Astrocyte (in vitro differentiated cells and primary cell): Measurements from ENCODE around the gene XRN2. TPM values are rescaled to one million over a fixed set of nuclear protein-coding genes. Genes with fewer than 3 reads are reported as not detected.
A peak's percentile ranks its signal among the peaks of the same experiment; 100 is the strongest.

Source experiments
- DNase-seq: peaks from one replicate; pipeline ENCODE4 v3.0.0-alpha.2; 2010; ENCODE audit warnings: low read depth
- FAIRE-seq: peaks from 2 replicates; lab custom pipeline; 2011; peaks lifted over from hg19 to GRCh38; lab: Jason Lieb, UNC
- H2AFZ ChIP-seq: 2 replicates; pipeline ENCODE4 v1.6.0; 2012; ENCODE audit warnings: low read depth, low read length, inconsistent platforms
- H3K27ac ChIP-seq: 2 replicates; pipeline ENCODE4 v1.5.1; 2011; ENCODE audit warnings: low read depth, low read length, inconsistent platforms
- H3K27me3 ChIP-seq: 2 replicates; pipeline ENCODE4 v1.6.0; 2011; ENCODE audit warnings: low read length, inconsistent platforms; ENCODE audit not compliant: insufficient read depth
- H3K36me3 ChIP-seq: 2 replicates; pipeline ENCODE4 v1.5.1; 2011; ENCODE audit warnings: low read length, inconsistent platforms; ENCODE audit not compliant: insufficient read depth
- H3K4me1 ChIP-seq: 2 replicates; pipeline ENCODE4 v1.5.1; 2011; ENCODE audit warnings: low read length, inconsistent platforms; ENCODE audit not compliant: insufficient read depth
- H3K4me2 ChIP-seq: 2 replicates; pipeline ENCODE4 v1.6.0; 2012; ENCODE audit warnings: low read length, inconsistent platforms
- H3K4me3 ChIP-seq: 2 replicates; pipeline ENCODE4 v1.5.1; 2011; ENCODE audit warnings: low read depth, mild to moderate bottlenecking, low read length, inconsistent platforms; ENCODE audit not compliant: insufficient read depth
- H3K79me2 ChIP-seq: 2 replicates; pipeline ENCODE4 v1.6.0; 2012; ENCODE audit warnings: mild to moderate bottlenecking, low read length, inconsistent platforms; ENCODE audit not compliant: insufficient read depth
- H3K9ac ChIP-seq: 2 replicates; pipeline ENCODE4 v1.6.0; 2012; ENCODE audit warnings: mild to moderate bottlenecking, low read length, inconsistent platforms
- H3K9me3 ChIP-seq: 2 replicates; pipeline ENCODE4 v1.5.1; 2012; ENCODE audit warnings: low read depth, mild to moderate bottlenecking, low read length, inconsistent platforms; ENCODE audit not compliant: insufficient read depth
- H4K20me1 ChIP-seq: 2 replicates; pipeline ENCODE4 v1.6.0; 2012; ENCODE audit warnings: low read length, inconsistent platforms; ENCODE audit not compliant: insufficient read depth
- H3K27ac Mint-ChIP-seq: one replicate; pipeline ENCODE4 v1.8.0; 2021; ENCODE audit warnings: mild to moderate bottlenecking, mixed read lengths; ENCODE audit not compliant: unreplicated experiment
- H3K27me3 Mint-ChIP-seq: one replicate; pipeline ENCODE4 v1.8.0; 2021; ENCODE audit warnings: low read depth, mixed read lengths; ENCODE audit not compliant: unreplicated experiment
- H3K36me3 Mint-ChIP-seq: one replicate; pipeline ENCODE4 v1.8.0; 2021; ENCODE audit warnings: low read depth, mixed read lengths; ENCODE audit not compliant: unreplicated experiment
- H3K4me1 Mint-ChIP-seq: one replicate; pipeline ENCODE4 v1.8.0; 2021; ENCODE audit warnings: low read depth, mixed read lengths; ENCODE audit not compliant: unreplicated experiment
- H3K4me3 Mint-ChIP-seq: one replicate; pipeline ENCODE4 v1.8.0; 2021; ENCODE audit warnings: mild to moderate bottlenecking, moderate library complexity, mixed read lengths; ENCODE audit not compliant: unreplicated experiment
- H3K9me3 Mint-ChIP-seq: one replicate; pipeline ENCODE4 v1.8.0; 2021; ENCODE audit warnings: mild to moderate bottlenecking, mixed read lengths; ENCODE audit not compliant: unreplicated experiment
- EZH2 ChIP-seq: IDR thresholded peaks from 2 replicates; pipeline ENCODE4 v1.6.1; 2012; ENCODE audit warnings: mild to moderate bottlenecking, low read length, inconsistent platforms; ENCODE audit not compliant: insufficient read depth
- total RNA-seq: library from RNA; stranded (reverse); gene quantifications from 2 replicates; pipeline ENCODE4 v1.2.1, GENCODE V29; 2021
- TF ChIP-seq, protein P1 (sequence below): IDR thresholded peaks from 2 replicates; pipeline ENCODE4 v1.5.1; 2011; ENCODE audit warnings: low read depth, mild to moderate bottlenecking, inconsistent platforms, low read length, moderate library complexity; ENCODE audit not compliant: insufficient read depth

The XRN2 gene
- total RNA-seq, 1 donor from 2014 or later: 74.5 TPM

DNA sequence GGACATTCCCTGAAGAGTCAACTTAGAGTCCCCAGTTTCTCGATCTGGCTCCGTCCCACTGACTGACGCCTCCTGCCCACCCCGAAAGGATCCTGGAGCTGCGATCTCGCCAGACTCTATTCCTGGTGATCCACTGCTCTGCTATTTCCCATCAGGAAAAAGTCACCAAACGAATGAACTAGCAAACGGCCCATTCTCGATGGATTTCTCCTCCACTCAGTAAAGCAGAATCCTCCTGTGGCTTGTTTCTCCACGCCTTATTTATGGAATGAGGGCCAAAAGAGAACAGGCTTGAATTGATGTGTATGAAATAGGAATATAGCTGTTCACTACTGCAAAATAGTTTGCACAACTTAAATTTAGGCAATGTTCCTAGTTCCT lies 88.8 kb downstream of the XRN2 start:
- peaks cover 2% of the 10 kb centered on the region for H3K9me3 Mint-ChIP-seq
- Histone ChIP-seq H3K27ac (no peak overlapping the region), H3K9ac (no peak overlapping the region), H3K27me3 (peaks cover 61% of the 10 kb centered on the region), H2AFZ (no peak overlapping the region), H3K9me3 (no peaks in the 10 kb centered on the region), H3K4me3 (no peak overlapping the region), H3K79me2 (no peaks in the 10 kb centered on the region), H3K36me3 (peaks cover 12% of the 10 kb centered on the region), H3K4me1 (no peaks in the 10 kb centered on the region), H3K4me2 (peak overlapping the region; percentile 49), H4K20me1 (peaks cover 35% of the 10 kb centered on the region)
- H3K4me1 Mint-ChIP-seq: no peaks in the 10 kb centered on the region
- TF ChIP-seq, protein P1, sequence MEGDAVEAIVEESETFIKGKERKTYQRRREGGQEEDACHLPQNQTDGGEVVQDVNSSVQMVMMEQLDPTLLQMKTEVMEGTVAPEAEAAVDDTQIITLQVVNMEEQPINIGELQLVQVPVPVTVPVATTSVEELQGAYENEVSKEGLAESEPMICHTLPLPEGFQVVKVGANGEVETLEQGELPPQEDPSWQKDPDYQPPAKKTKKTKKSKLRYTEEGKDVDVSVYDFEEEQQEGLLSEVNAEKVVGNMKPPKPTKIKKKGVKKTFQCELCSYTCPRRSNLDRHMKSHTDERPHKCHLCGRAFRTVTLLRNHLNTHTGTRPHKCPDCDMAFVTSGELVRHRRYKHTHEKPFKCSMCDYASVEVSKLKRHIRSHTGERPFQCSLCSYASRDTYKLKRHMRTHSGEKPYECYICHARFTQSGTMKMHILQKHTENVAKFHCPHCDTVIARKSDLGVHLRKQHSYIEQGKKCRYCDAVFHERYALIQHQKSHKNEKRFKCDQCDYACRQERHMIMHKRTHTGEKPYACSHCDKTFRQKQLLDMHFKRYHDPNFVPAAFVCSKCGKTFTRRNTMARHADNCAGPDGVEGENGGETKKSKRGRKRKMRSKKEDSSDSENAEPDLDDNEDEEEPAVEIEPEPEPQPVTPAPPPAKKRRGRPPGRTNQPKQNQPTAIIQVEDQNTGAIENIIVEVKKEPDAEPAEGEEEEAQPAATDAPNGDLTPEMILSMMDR: no peak
- no peak for TF ChIP-seq EZH2
- H3K27me3 Mint-ChIP-seq: peaks cover 42% of the 10 kb centered on the region
- no peak for DNase-seq
- H3K36me3 Mint-ChIP-seq: peaks cover 4% of the 10 kb centered on the region
- H3K27ac Mint-ChIP-seq: peak overlapping the region; percentile 75
- peak overlapping the region; percentile 77 for H3K4me3 Mint-ChIP-seq
- FAIRE-seq: no peak

DNA sequence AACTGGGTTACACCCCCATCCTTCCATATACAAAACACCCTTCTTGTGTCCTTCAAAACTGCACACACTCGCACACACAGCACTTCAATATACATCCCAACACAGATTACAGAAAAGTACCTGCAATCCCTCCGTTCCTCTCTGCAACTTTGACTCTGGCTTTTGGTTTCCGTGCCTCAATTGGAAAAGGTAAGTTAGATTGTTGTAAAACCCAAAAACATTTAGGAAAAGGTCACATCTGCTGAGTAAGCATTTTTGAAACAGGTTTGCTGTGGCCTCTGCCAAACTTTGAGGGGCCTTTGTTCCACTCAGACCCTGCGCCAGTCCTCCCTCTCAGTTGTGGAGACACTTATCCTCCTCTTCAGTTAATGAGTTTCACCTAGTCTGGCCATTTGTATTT lies 90.0 kb downstream of the XRN2 start:
- Histone ChIP-seq H3K36me3 (peaks cover 7% of the 10 kb centered on the region), H3K4me1 (no peaks in the 10 kb centered on the region), H3K4me3 (no peak overlapping the region), H3K27ac (no peak overlapping the region), H4K20me1 (peaks cover 34% of the 10 kb centered on the region), H3K9ac (no peak overlapping the region), H3K27me3 (peaks cover 72% of the 10 kb centered on the region), H3K79me2 (no peaks in the 10 kb centered on the region), H3K4me2 (no peak overlapping the region), H2AFZ (no peak overlapping the region), H3K9me3 (no peaks in the 10 kb centered on the region)
- DNase-seq (no peak), FAIRE-seq (no peak)
- no peaks in the 10 kb centered on the region for H3K4me1 Mint-ChIP-seq
- H3K36me3 Mint-ChIP-seq: peaks cover 4% of the 10 kb centered on the region
- H3K27me3 Mint-ChIP-seq: peaks cover 50% of the 10 kb centered on the region
- H3K9me3 Mint-ChIP-seq: peaks cover 7% of the 10 kb centered on the region
- no peak for TF ChIP-seq EZH2
- TF ChIP-seq, protein P1: no peak
- H3K4me3 Mint-ChIP-seq: no peak overlapping the region
- H3K27ac Mint-ChIP-seq: no peak overlapping the region

DNA sequence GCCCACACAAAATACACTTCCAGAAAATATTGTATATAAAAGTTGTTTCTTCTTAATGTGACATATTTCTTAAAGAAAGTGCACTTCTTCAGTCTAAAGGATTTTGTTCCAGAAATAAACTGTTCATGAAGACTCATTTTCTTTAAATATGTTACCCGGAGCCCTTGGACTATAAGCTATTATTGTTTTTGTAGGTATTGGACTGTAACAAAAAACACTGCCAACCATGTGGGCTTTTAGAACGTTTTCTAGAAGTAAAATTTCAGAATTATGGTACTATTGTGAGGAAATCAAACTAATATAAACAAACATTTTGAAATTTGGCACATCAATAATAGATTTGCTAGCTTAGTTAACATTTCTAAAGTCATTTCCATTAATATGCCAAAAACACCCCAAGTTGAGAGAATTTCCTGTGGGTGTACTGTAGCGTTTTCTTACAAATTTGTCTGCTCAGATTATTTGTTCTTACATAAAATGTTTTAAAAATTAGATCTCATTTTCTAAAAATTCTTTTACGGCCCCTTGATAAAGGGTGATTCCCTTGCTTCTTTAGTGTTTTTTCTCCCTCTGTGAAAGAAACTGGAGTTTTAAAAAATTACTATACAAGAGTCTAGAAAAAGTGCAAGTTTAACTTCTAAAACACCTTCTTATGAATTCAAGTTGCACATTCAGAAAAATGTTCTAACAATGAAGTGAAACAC lies 90.8 kb downstream of the XRN2 start:
- no peak overlapping the region for H2AFZ ChIP-seq
- TF ChIP-seq, protein P1: no peak
- TF ChIP-seq EZH2: no peak
- no peak overlapping the region for H3K9ac ChIP-seq
- peaks cover 2% of the 10 kb centered on the region for H3K36me3 ChIP-seq
- H3K9me3 ChIP-seq: no peaks in the 10 kb centered on the region
- Mint-ChIP-seq H3K4me1 (no peaks in the 10 kb centered on the region), H3K4me3 (no peak overlapping the region), H3K27ac (no peak overlapping the region), H3K36me3 (peaks cover 4% of the 10 kb centered on the region), H3K9me3 (peaks cover 8% of the 10 kb centered on the region), H3K27me3 (peaks cover 58% of the 10 kb centered on the region)
- H3K4me2 ChIP-seq: no peak overlapping the region
- peaks cover 32% of the 10 kb centered on the region for H4K20me1 ChIP-seq
- H3K27ac ChIP-seq: no peak overlapping the region
- H3K4me3 ChIP-seq: no peak overlapping the region
- no peaks in the 10 kb centered on the region for H3K79me2 ChIP-seq
- FAIRE-seq: no peak
- H3K4me1 ChIP-seq: no peaks in the 10 kb centered on the region
- DNase-seq: no peak
- H3K27me3 ChIP-seq: peaks cover 80% of the 10 kb centered on the region
